ENCODE measurements around the gene RRP7A.
"Not testable (repeated sequence)": the region's sequence is repeated elsewhere in the genome, so short reads cannot be mapped to it uniquely, and the experiment has no call there.

Gene RRP7A, protein sequence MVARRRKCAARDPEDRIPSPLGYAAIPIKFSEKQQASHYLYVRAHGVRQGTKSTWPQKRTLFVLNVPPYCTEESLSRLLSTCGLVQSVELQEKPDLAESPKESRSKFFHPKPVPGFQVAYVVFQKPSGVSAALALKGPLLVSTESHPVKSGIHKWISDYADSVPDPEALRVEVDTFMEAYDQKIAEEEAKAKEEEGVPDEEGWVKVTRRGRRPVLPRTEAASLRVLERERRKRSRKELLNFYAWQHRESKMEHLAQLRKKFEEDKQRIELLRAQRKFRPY

DNA sequence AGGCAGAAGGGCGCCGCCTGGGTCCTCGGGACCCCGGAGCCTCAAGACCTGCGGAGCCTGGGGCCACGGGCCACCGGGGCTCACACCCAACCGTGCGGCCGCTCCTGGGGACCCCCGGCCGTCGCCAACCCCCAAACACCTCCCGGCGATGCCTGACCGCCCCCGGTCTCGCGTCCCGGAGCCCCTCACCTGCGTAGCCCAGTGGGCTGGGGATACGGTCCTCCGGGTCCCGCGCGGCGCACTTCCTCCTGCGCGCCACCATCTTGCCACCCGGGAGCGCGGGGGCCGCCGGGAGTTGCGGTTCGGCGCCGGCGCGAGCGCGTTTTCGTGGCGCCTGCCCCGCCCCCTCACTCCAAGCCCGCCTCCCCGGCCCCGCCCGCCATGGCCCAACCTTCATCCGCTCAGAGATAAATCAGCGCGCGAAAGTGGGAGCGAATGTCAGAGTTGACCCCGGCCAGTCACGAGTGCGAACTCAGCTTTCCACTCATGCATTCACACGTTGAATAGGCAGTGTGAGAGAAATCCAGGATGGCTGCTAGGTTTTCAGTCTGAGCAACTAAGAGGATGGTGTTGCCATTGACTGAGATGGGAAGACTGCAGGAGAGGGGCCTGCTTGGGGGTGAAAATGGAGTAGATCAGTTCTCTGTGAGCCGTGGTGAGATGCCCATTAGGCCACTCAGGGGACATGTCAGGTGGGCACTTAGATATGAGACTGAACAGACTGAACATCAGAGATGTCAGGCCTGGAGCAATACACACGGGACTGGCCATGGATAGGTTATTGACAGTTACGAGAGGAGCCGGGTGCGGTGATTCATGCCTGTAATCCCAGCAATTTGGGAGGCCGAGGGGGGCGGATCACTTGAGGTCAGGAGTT is at the start of gene RRP7A:
RRP7A (minus strand) TSS at position 272 of the 877 bp plus-strand sequence; CDS start at position 262, 10 bp downstream.
- peak; percentile 89 to 92 for DNase-seq

DNA sequence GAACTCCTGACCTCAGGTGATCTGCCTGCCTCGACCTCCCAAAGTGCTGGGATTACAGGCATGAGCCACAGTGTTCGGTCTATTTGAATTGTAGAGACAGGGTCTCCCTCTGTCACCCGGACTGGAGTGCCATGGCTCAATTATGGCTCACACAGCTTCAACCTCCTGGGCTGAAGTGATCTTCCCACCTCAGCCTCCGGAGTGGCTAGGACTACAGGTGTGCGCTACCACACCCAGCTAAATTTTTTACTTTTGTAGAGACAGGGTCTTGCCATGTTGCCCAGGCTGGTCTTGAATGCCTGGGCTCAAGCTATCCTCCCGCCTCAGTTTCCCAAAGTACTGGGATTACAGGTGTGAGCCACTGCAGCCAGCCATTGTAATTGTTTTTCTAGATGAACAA is 48.4 kb upstream of the RRP7A start:
- DNase-seq: not testable (repeated sequence)

GRCh38 chr22:42565956-42566355 is 46.4 kb upstream of the RRP7A start:
- no peak for DNase-seq

DNA sequence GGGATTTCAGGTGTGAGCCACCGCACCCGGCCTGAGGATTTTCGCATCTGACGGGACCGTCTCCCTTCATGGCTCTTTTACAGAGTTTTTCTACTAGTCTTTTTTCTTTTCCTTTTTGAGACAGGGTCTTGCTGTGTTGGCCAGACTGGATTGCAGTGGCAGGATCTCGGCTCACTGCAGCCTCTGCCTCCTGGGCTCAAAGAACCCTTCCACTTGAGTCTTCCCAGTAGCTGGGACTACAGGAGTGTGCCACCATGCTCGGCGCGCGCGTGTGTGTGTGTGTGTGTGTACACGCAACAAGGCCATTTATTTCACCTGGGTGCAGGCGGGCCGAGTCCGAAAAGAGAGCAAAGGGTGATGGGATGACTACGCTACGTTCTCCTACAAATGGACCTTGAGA is 45.1 kb upstream of the RRP7A start:
- no peak for DNase-seq

- DNase-seq: not testable (repeated sequence)
These were observed 44.3 kb upstream of the RRP7A start for GRCh38 chr22:42563943-42564342.

GRCh38 chr22:42562684-42563083 is 43.1 kb upstream of the RRP7A start:
- DNase-seq: no peak

- DNase-seq: no peak
These were observed 42.7 kb upstream of the RRP7A start for GRCh38 chr22:42562279-42562678.

GRCh38 chr22:42561856-42562255 is 42.3 kb upstream of the RRP7A start:
- no peak for DNase-seq

DNA sequence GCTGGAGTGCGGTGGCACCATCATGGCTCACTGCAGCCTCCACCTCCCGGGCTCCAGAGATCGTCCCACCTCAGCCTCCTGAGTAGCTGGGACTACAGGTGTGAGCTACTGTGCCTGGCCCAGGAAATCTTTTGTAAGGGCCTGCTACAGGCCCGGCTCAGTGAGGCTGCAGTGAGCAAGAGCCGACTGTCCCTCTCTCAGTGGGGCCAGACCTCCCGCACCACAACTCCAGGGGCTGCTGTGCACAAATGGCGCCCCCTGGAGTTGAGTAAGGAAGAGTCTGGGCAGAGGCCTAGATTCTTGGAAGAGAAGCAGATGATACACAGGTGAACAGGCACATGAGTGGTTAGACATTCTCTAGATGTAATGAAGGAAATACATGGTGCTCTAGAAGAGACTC is 41.2 kb upstream of the RRP7A start:
- DNase-seq: no peak

DNA sequence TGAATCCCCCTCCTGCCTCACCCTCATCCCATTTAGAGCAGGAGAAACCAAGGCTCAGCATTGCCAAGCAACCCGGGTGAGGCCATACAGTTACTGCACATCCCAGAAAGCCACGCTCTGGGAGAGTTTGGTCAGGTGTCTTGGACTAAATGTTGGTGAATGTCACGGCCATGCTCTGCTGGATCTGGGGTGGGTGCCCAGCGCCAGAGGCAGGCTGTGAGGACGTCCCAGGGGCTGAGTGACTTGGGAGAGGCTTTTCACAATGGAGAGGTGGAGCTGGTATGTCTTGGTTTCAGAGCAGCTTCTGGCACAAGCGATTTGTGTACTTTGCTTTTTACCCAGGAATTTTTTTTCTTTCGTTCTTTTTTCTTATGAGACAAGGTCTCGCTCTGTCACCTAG is 40.8 kb upstream of the RRP7A start:
- DNase-seq: no peak

- peak; percentile 91 to 93 for DNase-seq
These were observed 34.1 kb upstream of the RRP7A start, which contains the start of gene SERHL2 for GRCh38 chr22:42553475-42554361. SERHL2 (plus strand) TSS chr22:42553956; CDS start chr22:42554021, 65 bp downstream.

DNA sequence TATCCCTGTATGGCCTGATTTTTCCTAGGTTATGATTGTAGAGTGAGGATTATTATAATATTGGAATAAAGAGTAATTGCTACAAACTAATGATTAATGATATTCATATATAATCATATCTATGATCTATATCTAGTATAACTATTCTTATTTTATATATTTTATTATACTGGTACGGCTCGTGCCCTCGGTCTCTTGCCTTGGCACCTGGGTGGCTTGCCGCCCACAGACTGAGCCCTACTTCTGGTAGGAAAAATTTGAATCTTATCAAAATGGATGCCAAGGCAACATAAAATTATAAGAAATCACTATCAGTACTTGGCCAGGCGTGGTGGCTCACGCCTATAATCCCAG is 32.7 kb upstream of the RRP7A start:
- DNase-seq: not testable (repeated sequence)

DNA sequence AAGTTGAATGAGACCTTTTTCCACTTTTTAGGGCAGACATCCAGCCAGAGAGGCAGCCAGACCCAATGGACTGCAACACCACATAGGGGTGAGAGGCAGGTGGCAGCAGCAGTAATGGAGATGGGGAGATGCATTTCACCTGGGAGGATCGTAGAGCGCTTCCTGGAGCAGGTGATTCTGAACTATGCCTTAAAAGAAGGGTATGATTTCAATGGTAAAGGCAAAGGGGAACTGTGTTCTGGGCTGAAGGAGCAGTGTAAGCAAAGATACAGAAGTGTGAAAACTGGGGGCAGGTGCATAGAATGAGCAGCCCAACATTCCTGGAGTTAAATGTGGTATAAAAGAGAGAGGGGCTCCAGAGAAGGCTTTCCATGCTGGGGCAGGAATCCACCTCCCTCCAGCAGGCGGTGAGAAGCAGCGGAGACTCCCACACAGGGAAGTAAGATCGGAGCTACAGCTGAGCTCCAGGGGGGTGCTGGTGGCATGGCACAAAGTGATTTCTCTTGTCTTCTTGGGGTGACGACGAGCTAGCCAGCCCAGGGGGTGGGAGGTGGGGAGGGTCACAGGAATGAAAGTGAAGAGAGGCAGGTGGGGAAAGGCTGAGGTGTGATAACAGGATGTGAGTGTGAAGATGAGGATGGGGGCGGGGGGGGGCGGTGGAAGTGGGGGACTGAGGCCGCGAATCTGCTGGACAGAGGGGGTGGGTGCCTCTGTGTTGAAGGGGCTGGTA is 29.9 kb upstream of the RRP7A start:
- no peak for DNase-seq

GRCh38 chr22:42548597-42549330 is 29.2 kb upstream of the RRP7A start:
- DNase-seq: no peak

DNA sequence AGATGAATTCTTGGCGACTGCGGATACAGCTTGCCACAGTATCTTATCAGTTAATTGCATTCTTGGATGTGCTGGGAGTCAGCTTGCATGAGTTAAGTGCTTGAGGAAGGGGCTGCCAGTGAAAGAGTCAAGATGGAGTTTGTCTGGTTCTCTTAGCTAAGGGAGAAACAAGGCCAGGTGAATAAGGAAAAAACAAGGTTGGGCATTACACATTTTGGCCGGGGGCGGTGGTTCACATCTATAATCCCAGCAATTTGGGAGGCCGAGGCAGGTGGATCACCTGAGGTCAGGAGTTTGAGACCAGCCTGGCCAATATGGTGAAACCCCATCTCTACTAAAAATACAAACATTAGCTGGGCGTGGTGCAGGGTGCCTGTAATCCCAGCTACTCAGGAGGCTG is 28.5 kb upstream of the RRP7A start:
- DNase-seq: not testable (repeated sequence)

GRCh38 chr22:42547562-42547961 is 28.0 kb upstream of the RRP7A start:
- no peak for DNase-seq

DNA sequence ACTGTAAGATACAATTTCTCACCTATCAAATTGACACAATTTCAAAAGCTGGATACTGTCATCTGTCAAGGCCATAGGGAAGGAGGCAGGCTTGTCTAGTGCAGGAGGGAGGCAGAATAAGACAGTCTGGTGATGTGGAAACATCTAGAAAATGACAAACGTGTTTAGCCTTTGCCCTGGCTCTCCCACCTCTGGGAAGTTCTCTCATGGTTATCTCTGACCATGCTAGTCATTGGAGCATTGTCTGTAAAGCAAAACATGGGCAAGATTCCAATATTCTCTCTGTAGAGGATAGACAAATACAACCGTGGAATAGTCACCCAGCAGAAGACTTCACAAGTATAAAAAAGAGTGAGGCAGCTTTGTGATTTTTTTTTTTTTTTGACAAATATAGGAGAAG is 25.1 kb upstream of the RRP7A start:
- DNase-seq: no peak

GRCh38 chr22:42539236-42539771 is 19.7 kb upstream of the RRP7A start:
- DNase-seq: not testable (repeated sequence)

DNA sequence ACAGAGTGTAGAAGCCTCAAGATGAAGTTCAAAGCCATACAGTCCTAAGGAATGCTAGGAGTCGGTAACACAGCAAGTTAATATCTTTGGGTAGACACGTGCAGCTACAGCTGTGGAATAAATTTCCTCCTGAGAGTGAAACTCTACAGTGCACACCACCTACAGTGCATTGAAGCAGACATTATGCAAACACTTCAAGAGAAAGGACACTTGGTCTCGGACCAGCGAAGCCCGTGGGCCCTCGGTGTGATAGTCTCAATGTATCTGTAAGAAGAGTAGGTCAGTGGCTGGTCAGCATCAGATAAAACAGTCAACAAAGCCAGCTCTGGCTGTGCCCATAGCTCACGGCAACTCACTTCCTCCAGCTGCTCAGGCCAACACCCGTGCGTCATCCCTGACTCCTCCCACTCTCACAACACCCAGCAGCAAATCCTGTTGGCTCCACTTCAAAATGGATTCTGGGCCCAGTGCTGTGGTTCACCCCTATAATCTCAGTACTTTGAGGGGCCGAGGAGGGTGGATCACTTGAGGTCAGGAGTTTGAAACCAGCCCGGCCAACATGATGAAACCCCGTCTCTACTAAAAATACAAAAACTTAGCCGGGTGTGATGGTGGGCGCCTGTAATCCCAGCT is 17.7 kb upstream of the RRP7A start:
- not testable (repeated sequence) for DNase-seq

DNA sequence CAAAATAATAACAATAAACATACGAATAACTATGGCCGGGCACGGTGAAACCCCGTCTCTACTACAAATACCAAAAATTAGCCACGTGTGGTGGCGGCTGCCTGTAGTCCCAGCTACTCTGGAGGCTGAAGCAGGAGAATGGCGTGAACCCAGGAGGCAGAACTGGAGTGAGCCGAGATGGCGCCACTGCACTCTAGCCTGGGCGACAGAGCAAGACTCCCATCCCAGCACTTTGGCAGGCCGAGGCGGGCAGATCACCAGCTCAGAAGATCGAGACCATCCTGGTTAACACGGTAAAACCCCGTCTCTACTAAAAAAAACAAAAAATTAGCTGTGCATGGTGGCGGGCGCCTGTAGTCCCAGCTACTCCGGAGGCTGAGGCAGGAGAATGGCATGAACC is 17.0 kb upstream of the RRP7A start:
- DNase-seq: not testable (repeated sequence)

DNA sequence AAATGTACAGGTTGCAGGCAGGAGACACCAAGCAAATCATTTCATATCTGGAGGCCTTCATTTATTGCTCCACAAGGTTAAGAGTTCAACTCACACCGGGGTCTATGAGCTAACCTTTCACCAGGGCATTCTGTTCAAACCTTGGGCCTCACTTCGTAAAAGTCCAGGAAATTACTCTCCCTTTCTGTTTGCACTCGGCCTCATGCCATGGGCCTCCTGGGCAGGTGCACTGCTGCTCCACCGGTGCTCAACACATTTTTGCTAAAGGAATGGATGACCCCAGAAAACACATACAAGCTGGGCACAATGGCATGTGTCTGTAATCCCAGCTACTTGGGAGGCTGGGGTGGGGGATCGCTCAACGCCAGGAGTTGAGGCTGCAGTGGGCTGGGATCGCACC is 16.6 kb upstream of the RRP7A start:
- no peak for DNase-seq
